Choroid plexus epithelial cell (primary cell): ENCODE results near the gene ATXN2.
"Not testable (repeated sequence)": the region's sequence is repeated elsewhere in the genome, so short reads cannot be mapped to it uniquely, and the experiment has no call there.

Experiments used
- DNase-seq: peaks from one replicate; pipeline ENCODE4 v3.0.0-alpha.2; 2010; ENCODE audit warnings: low read depth
- H3K4me3 ChIP-seq: 2 replicates; pipeline ENCODE4 v1.5.1; 2011; ENCODE audit warnings: low read depth, mild to moderate bottlenecking, control low read depth, low read length, moderate library complexity
- CTCF ChIP-seq: conservative IDR thresholded peaks from 2 replicates; pipeline ENCODE4 v1.5.1; 2011; ENCODE audit warnings: low read depth, mild to moderate bottlenecking, control low read depth, inconsistent platforms, low read length, moderate library complexity

Gene ATXN2

GRCh38 chr12:111467092-111467856 lies 131.8 kb downstream of the ATXN2 start:
- DNase-seq: peak; percentile 57
- TF ChIP-seq CTCF: no peak
- H3K4me3 ChIP-seq: no peak overlapping the region

- no peak for TF ChIP-seq CTCF
- no peak overlapping the region for H3K4me3 ChIP-seq
- peak; percentile 55 for DNase-seq
Observed at GRCh38 chr12:111462210-111462769, 136.8 kb downstream of the ATXN2 start.

- not testable (repeated sequence) for H3K4me3 ChIP-seq, DNase-seq
Observed at GRCh38 chr12:111460111-111460510, 139.0 kb downstream of the ATXN2 start.

GRCh38 chr12:111458546-111459172 lies 140.5 kb downstream of the ATXN2 start:
- H3K4me3 ChIP-seq: no peak overlapping the region
- TF ChIP-seq CTCF: no peak
- no peak for DNase-seq

GRCh38 chr12:111457577-111457976 lies 141.5 kb downstream of the ATXN2 start:
- H3K4me3 ChIP-seq: no peak overlapping the region
- DNase-seq: no peak
- TF ChIP-seq CTCF: no peak

- DNase-seq: no peak
- no peak overlapping the region for H3K4me3 ChIP-seq
- no peak for TF ChIP-seq CTCF
Observed at GRCh38 chr12:111457071-111457470, 142.0 kb downstream of the ATXN2 start.

- DNase-seq: peak; percentile 91
- no peak overlapping the region for H3K4me3 ChIP-seq
- no peak for TF ChIP-seq CTCF
Observed at GRCh38 chr12:111455448-111456320, 143.4 kb downstream of the ATXN2 start.
